Astrocyte of the spinal cord (primary cell): ENCODE results near the gene CACNA1C.

Experiments
- DNase-seq: peaks from one replicate; pipeline ENCODE4 v3.0.0; 2011; ENCODE audit warnings: low read depth, low spot score
- H3K4me3 ChIP-seq: 2 replicates; pipeline ENCODE4 v1.5.1; 2011; ENCODE audit warnings: low read depth, mild to moderate bottlenecking, low read length, moderate library complexity
- CTCF ChIP-seq: IDR thresholded peaks from 2 replicates; pipeline ENCODE4 v1.5.1; 2012; ENCODE audit warnings: low read depth, mild to moderate bottlenecking, low read length, inconsistent platforms
- in situ Hi-C: cut with HindIII; loops from 2 replicates; pipeline ENCODE4 v1.10.0; 2017; ENCODE audit warnings: low sequenced_read_pairs

CACNA1C gene

GRCh38 chr12:2288875-2289274 is 236.1 kb downstream of the CACNA1C start:
- in situ Hi-C loops: no loop called here

GRCh38 chr12:2289525-2289924 is 236.7 kb downstream of the CACNA1C start:
- TF ChIP-seq CTCF: no peak
- H3K4me3 ChIP-seq: no peak overlapping the region
- no peak for DNase-seq
- in situ Hi-C loops: no loop called here

More at GRCh38 chr12:2288875-2289274, 236.1 kb downstream of the CACNA1C start:
- no peak for DNase-seq
- TF ChIP-seq CTCF: no peak
- H3K4me3 ChIP-seq: no peak overlapping the region

- no peak for TF ChIP-seq CTCF
- in situ Hi-C loops: no loop called here
- DNase-seq: no peak
- no peak overlapping the region for H3K4me3 ChIP-seq
Measured at GRCh38 chr12:2290091-2290490, 237.3 kb downstream of the CACNA1C start.

- in situ Hi-C loops: no loop called here
- no peak for DNase-seq
- no peak for TF ChIP-seq CTCF
- H3K4me3 ChIP-seq: no peak overlapping the region
Measured at GRCh38 chr12:2290516-2291065, 237.8 kb downstream of the CACNA1C start.

GRCh38 chr12:2291182-2291832 is 238.5 kb downstream of the CACNA1C start:
- TF ChIP-seq CTCF: peak; percentile 79
- in situ Hi-C loops: no loop called here
- peak; percentile 53 for DNase-seq
- H3K4me3 ChIP-seq: no peak overlapping the region

- in situ Hi-C loops: no loop called here
- no peak for DNase-seq
- no peak for TF ChIP-seq CTCF
- H3K4me3 ChIP-seq: no peak overlapping the region
Measured at GRCh38 chr12:2291947-2292346, 239.2 kb downstream of the CACNA1C start.
